ENCODE data around the gene RPAIN.

GRCh38 chr17:5472511-5472910 is 52.5 kb downstream of the RPAIN start:
- TF ChIP-seq SP1 (IDR thresholded peaks at IDR 0.05): no peak
- TF ChIP-seq BHLHE40 (IDR thresholded peaks at IDR 0.05; ENCODE audit: borderline replicate concordance): no peak
- no peak for TF ChIP-seq L3MBTL2 (conservative IDR thresholded peaks at IDR 0.05)
- TF ChIP-seq HDGF (IDR thresholded peaks at IDR 0.05; ENCODE audit: borderline replicate concordance): no peak
- no peak for TF ChIP-seq FOXM1 (IDR thresholded peaks at IDR 0.05; ENCODE audit: borderline replicate concordance)
- TF ChIP-seq NFRKB (IDR thresholded peaks at IDR 0.05): no peak
- no peak for TF ChIP-seq FOXA1 (IDR thresholded peaks at IDR 0.05)
- no peak for TF ChIP-seq SUZ12 (IDR thresholded peaks at IDR 0.05)
- TF ChIP-seq PKNOX1 (IDR thresholded peaks at IDR 0.05): no peak
- no peak for TF ChIP-seq ELF4 (IDR thresholded peaks at IDR 0.05)
- no peak for TF ChIP-seq LEF1 (IDR thresholded peaks at IDR 0.05; ENCODE audit: borderline replicate concordance)
- TF ChIP-seq ZNF384 (IDR thresholded peaks at IDR 0.05): no peak
- no peak for TF ChIP-seq FOXK2 (IDR thresholded peaks at IDR 0.05)
- TF ChIP-seq TARDBP (IDR thresholded peaks at IDR 0.05): no peak
